Astrocyte (in vitro differentiated cells and primary cell): Measurements from ENCODE around the gene CPNE4.

Experiments used
- EZH2 ChIP-seq: IDR thresholded peaks from 2 replicates; pipeline ENCODE4 v1.6.1; 2012; ENCODE audit warnings: mild to moderate bottlenecking, low read length, inconsistent platforms; ENCODE audit not compliant: insufficient read depth
- TF ChIP-seq, protein P1 (sequence below): IDR thresholded peaks from 2 replicates; pipeline ENCODE4 v1.5.1; 2011; ENCODE audit warnings: low read depth, mild to moderate bottlenecking, inconsistent platforms, low read length, moderate library complexity; ENCODE audit not compliant: insufficient read depth

DNA sequence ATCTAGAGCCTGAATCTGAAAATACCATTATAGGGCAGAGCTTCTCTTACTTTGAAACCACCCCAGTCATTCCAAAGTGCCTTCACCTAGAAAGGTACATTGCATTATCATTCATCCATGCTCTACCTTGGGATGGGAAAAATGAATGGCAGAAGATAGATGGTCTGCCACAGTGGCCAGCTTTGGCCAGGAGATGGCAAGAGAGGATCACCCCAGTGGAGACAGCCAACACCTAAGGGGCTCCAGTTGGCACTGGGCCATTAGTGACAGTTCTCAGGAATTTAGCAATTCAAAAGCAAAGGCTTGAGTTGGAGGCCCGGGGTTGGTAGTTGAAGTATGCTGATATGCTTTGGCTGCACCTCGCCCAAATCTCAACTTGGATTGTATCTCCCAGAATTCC, 278.4 kb downstream of the CPNE4 start:
- TF ChIP-seq, protein P1, sequence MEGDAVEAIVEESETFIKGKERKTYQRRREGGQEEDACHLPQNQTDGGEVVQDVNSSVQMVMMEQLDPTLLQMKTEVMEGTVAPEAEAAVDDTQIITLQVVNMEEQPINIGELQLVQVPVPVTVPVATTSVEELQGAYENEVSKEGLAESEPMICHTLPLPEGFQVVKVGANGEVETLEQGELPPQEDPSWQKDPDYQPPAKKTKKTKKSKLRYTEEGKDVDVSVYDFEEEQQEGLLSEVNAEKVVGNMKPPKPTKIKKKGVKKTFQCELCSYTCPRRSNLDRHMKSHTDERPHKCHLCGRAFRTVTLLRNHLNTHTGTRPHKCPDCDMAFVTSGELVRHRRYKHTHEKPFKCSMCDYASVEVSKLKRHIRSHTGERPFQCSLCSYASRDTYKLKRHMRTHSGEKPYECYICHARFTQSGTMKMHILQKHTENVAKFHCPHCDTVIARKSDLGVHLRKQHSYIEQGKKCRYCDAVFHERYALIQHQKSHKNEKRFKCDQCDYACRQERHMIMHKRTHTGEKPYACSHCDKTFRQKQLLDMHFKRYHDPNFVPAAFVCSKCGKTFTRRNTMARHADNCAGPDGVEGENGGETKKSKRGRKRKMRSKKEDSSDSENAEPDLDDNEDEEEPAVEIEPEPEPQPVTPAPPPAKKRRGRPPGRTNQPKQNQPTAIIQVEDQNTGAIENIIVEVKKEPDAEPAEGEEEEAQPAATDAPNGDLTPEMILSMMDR: no peak
- TF ChIP-seq EZH2: no peak
